ENCODE results near the gene RORB. TPM values are rescaled to one million over a fixed set of nuclear protein-coding genes. Genes with fewer than 3 reads are reported as not detected.

The RORB gene
- total and polyA plus RNA-seq, 8 donors, result 0.08 to 0.92 (median 0.55) TPM; not detected in 1

GRCh38 chr9:74711341-74711740 is 214.2 kb downstream of the RORB start:
- TF ChIP-seq EP300 (IDR thresholded peaks at IDR 0.05) (no peak), POLR2AphosphoS5 (IDR thresholded peaks at IDR 0.05) (no peak), POLR2A (IDR thresholded peaks at IDR 0.05) (no peak), CTCF (IDR thresholded peaks at IDR 0.05) (no peak)
- no peaks in the 10 kb centered on the region for H3K27me3 ChIP-seq
- H3K27ac ChIP-seq, result no peak overlapping the region
- WGBS, 5 donors, result 47 to 68% (median 52%) methylated on average over 5 of the region's 5 CpGs
- H3K4me3 ChIP-seq, result no peak overlapping the region
- intact Hi-C loops (cut with DNase I; ENCODE audit: low total_unique reads), result no loop called here
- H3K9me3 ChIP-seq, result no peaks in the 10 kb centered on the region
- DNase-seq, result no peak
- no peaks in the 10 kb centered on the region for H3K36me3 ChIP-seq
- H3K4me1 ChIP-seq, result no peaks in the 10 kb centered on the region

DNA sequence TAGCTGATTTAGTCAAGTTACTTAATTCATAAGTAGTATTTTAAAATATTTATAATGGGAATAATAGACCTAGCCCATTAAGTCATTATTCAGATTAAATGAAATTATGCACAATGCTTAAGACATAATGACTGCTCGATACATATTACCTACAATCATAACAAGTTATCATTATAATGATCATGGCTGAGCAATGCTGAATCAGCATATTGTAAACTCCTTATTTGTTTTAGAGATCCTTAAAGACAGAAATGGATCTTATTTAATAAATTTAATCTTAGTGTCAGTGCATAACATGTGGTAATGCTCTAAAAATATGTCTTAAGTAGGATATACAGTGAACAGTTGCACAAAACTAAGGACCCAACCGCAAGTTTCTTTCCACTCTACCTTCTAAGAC is 221.6 kb downstream of the RORB start:
- intact Hi-C loops (cut with DNase I; ENCODE audit: low total_unique reads), result no loop called here
- no peak for TF ChIP-seq POLR2AphosphoS5 (IDR thresholded peaks at IDR 0.05)
- no peak for TF ChIP-seq POLR2A (IDR thresholded peaks at IDR 0.05)
- TF ChIP-seq EP300 (IDR thresholded peaks at IDR 0.05), result no peak
- TF ChIP-seq CTCF (IDR thresholded peaks at IDR 0.05), result no peak
- DNase-seq, result no peak
- no peak overlapping the region for H3K27ac ChIP-seq
- H3K4me3 ChIP-seq, result no peak overlapping the region
- H3K36me3 ChIP-seq, result no peaks in the 10 kb centered on the region
- H3K9me3 ChIP-seq, result no peaks in the 10 kb centered on the region
- H3K27me3 ChIP-seq, result no peaks in the 10 kb centered on the region
- no peaks in the 10 kb centered on the region for H3K4me1 ChIP-seq
- 90 to 96% (median 92%) methylated on average over 2 of the region's 2 CpGs for WGBS, 5 donors

GRCh38 chr9:74719306-74719705 is 222.2 kb downstream of the RORB start:
- intact Hi-C loops (cut with DNase I; ENCODE audit: low total_unique reads), result no loop called here
- DNase-seq, result no peak
- Histone ChIP-seq H3K4me1 (no peaks in the 10 kb centered on the region), H3K4me3 (no peak overlapping the region), H3K9me3 (no peaks in the 10 kb centered on the region), H3K27me3 (no peaks in the 10 kb centered on the region), H3K27ac (no peak overlapping the region), H3K36me3 (no peaks in the 10 kb centered on the region)
- 67 to 87% (median 78%) methylated on average over 1 of the region's 1 CpG for WGBS, 5 donors
- TF ChIP-seq EP300 (IDR thresholded peaks at IDR 0.05) (no peak), POLR2AphosphoS5 (IDR thresholded peaks at IDR 0.05) (no peak), CTCF (IDR thresholded peaks at IDR 0.05) (no peak), POLR2A (IDR thresholded peaks at IDR 0.05) (no peak)

DNA sequence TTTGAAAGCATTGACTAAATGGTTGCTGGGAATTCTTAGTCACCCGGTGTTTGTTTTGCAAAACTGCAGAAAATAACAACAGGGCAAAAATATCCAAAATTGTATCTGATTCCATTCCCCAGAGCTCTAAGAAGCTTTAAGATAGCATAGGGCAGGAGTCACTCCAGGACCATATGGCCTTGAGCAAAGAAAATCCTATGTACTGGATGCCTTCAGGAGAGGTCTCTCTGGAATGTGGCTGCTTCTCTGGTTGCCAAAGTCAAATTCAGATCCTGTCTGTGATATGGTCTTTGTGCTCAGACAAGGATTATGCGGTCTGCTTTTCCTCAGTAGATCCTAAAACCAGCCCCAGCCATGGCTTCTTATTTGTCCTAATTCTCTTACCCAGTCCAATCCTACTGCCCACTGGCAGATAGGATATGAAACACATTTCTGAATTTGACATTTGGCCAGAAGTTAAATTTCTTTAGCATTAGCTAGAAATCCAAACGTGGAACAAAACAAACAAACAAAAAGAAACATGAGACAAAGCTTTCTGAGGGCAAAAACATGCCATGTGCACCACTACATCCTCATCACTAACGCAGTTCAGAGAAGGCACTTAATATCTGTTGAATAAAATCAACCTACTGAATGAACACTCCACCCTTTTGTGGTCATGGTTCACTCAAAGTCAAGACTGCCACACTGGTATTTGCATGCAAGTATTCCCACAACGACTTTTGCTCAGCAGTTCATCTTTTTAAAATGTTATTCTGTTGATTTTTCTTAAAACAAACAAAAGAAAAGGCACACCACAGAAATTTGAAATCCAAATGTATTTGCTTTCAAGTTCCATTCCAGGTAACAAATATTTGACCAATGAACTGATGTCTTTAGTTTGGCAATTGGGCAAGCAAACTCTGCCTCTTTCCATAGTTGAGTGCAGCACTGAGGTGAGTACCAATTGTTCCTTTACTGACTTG is 224.8 kb downstream of the RORB start:
- H3K4me3 ChIP-seq, result no peak overlapping the region
- WGBS, 5 donors, result 47 to 60% (median 52%) methylated on average over 5 of the region's 5 CpGs
- no peaks in the 10 kb centered on the region for H3K9me3 ChIP-seq
- no peak overlapping the region for H3K27ac ChIP-seq
- no peak for TF ChIP-seq POLR2AphosphoS5 (IDR thresholded peaks at IDR 0.05)
- TF ChIP-seq EP300 (IDR thresholded peaks at IDR 0.05), result no peak
- TF ChIP-seq CTCF (IDR thresholded peaks at IDR 0.05), result no peak
- TF ChIP-seq POLR2A (IDR thresholded peaks at IDR 0.05), result no peak
- H3K4me1 ChIP-seq, result no peaks in the 10 kb centered on the region
- H3K27me3 ChIP-seq, result no peaks in the 10 kb centered on the region
- intact Hi-C loops (cut with DNase I; ENCODE audit: low total_unique reads), result no loop called here
- no peak for DNase-seq
- H3K36me3 ChIP-seq, result no peaks in the 10 kb centered on the region
